Osteocyte (in vitro differentiated cells): ENCODE measurements around the gene PPP1R3D. TPM values are rescaled to one million over a fixed set of nuclear protein-coding genes. Genes with fewer than 3 reads are reported as not detected.
"Not testable (repeated sequence)": the region's sequence is repeated elsewhere in the genome, so short reads cannot be mapped to it uniquely, and the experiment has no call there.

ENCODE experiments used
- DNase-seq: peaks from one replicate; pipeline ENCODE4 v3.0.0; 2021; ENCODE audit warnings: mixed read lengths; ENCODE audit not compliant: unreplicated experiment; ENCODE audit errors: extremely low spot score
- H3K27ac Mint-ChIP-seq: one replicate; pipeline ENCODE4 v1.8.0; 2021; ENCODE audit warnings: mild to moderate bottlenecking, mixed read lengths; ENCODE audit not compliant: unreplicated experiment
- H3K27me3 Mint-ChIP-seq: one replicate; pipeline ENCODE4 v1.8.0; 2021; ENCODE audit warnings: mixed read lengths; ENCODE audit not compliant: unreplicated experiment
- H3K36me3 Mint-ChIP-seq: one replicate; pipeline ENCODE4 v1.8.0; 2021; ENCODE audit warnings: mixed read lengths; ENCODE audit not compliant: unreplicated experiment
- H3K4me1 Mint-ChIP-seq: one replicate; pipeline ENCODE4 v1.8.0; 2021; ENCODE audit warnings: mixed read lengths; ENCODE audit not compliant: unreplicated experiment
- H3K4me3 Mint-ChIP-seq: one replicate; pipeline ENCODE4 v1.8.0; 2021; ENCODE audit warnings: mild to moderate bottlenecking, moderate library complexity, mixed read lengths; ENCODE audit not compliant: unreplicated experiment
- H3K9me3 Mint-ChIP-seq: one replicate; pipeline ENCODE4 v1.8.0; 2021; ENCODE audit warnings: mixed read lengths; ENCODE audit not compliant: unreplicated experiment
- CTCF ChIP-seq: fragments of 200-600 bp; sonication (generic); IDR thresholded peaks from 2 replicates; pipeline ENCODE4 v1.5.0; 2021; ENCODE audit warnings: antibody characterized with exemption, mild to moderate bottlenecking, moderate library complexity
- total RNA-seq: library from RNA; stranded (reverse); gene quantifications from 2 replicates; pipeline ENCODE4 v1.2.1, GENCODE V29; 2021

Gene PPP1R3D
- total RNA-seq, 1 donor from 2014 or later, result 7.3 TPM

GRCh38 chr20:59958123-59958522, 18.0 kb upstream of the PPP1R3D start, which contains the start of gene CDH26:
Gene CDH26, plus strand, starts transcription at chr20:59958423. Its CDS starts 304 bp downstream, at chr20:59958727.
- Mint-ChIP-seq H3K36me3 (no peaks in the 10 kb centered on the region), H3K9me3 (no peaks in the 10 kb centered on the region), H3K27ac (no peak within 1 kb of the TSS), H3K27me3 (peaks cover 17% of the 10 kb centered on the region), H3K4me3 (no peak within 1 kb of the TSS), H3K4me1 (no peaks in the 10 kb centered on the region)
- no peak for DNase-seq
- no peak for TF ChIP-seq CTCF

- H3K4me1 Mint-ChIP-seq, DNase-seq, H3K9me3 Mint-ChIP-seq, H3K36me3 Mint-ChIP-seq, H3K27ac Mint-ChIP-seq, H3K4me3 Mint-ChIP-seq: not testable (repeated sequence)
- H3K27me3 Mint-ChIP-seq, result peaks cover 15% of the 10 kb centered on the region
Measured at GRCh38 chr20:59957568-59957967, 17.5 kb upstream of the PPP1R3D start.

- Mint-ChIP-seq H3K27me3 (peaks cover 13% of the 10 kb centered on the region), H3K36me3 (no peaks in the 10 kb centered on the region), H3K4me3 (no peak overlapping the region), H3K4me1 (no peaks in the 10 kb centered on the region), H3K27ac (no peak overlapping the region), H3K9me3 (no peaks in the 10 kb centered on the region)
- no peak for DNase-seq
- TF ChIP-seq CTCF, result peak; percentile 47
Measured at GRCh38 chr20:59955131-59955796, 15.2 kb upstream of the PPP1R3D start.

GRCh38 chr20:59954718-59955117, 14.6 kb upstream of the PPP1R3D start:
- Mint-ChIP-seq H3K36me3 (no peaks in the 10 kb centered on the region), H3K9me3 (no peaks in the 10 kb centered on the region), H3K27me3 (peaks cover 8% of the 10 kb centered on the region), H3K4me3 (no peak overlapping the region), H3K27ac (no peak overlapping the region), H3K4me1 (no peaks in the 10 kb centered on the region)
- TF ChIP-seq CTCF, result no peak
- no peak for DNase-seq

- Mint-ChIP-seq H3K27ac (no peak overlapping the region), H3K27me3 (no peaks in the 10 kb centered on the region), H3K9me3 (no peaks in the 10 kb centered on the region), H3K4me1 (peaks cover 27% of the 10 kb centered on the region), H3K36me3 (peaks cover 3% of the 10 kb centered on the region), H3K4me3 (no peak overlapping the region)
- TF ChIP-seq CTCF, result no peak
- DNase-seq, result no peak
Measured at GRCh38 chr20:59949911-59950310, 9.8 kb upstream of the PPP1R3D start.
